SK-N-SH treated with all-trans-retinoic acid at 6 μM for 48 hours (cell line): ENCODE results near the gene RTN4IP1.

Source experiments
- ATAC-seq: fragments of 200-7000 bp; cut with Tn5 transposase; 3 replicates; pipeline ENCODE4 v1.9.1; 2020; ENCODE audit warnings: mild to moderate bottlenecking, moderate library complexity
- ARNTL ChIP-seq: fragments of 450-650 bp; formaldehyde crosslinking; IDR thresholded peaks from 2 replicates; pipeline ENCODE4 v1.5.0; 2020; ENCODE audit warnings: low read depth, mild to moderate bottlenecking, moderate library complexity, borderline replicate concordance
- BACH2 ChIP-seq: fragments of 250-450 bp; sonication (Bioruptor Pico); IDR thresholded peaks from 2 replicates; pipeline ENCODE4 v1.9.0; 2021; ENCODE audit warnings: mild to moderate bottlenecking, borderline replicate concordance
- CSDC2 ChIP-seq: fragments of 250-450 bp; sonication (Bioruptor Pico); IDR thresholded peaks from 2 replicates; pipeline ENCODE4 v1.5.0; 2020; ENCODE audit warnings: mild to moderate bottlenecking, moderate library complexity
- CSRNP3 ChIP-seq: fragments of 250-450 bp; sonication (Bioruptor Pico); IDR thresholded peaks from 2 replicates; pipeline ENCODE4 v1.5.1; 2021; ENCODE audit warnings: mild to moderate bottlenecking, moderate library complexity
- ESRRG ChIP-seq: fragments of 250-450 bp; sonication (Bioruptor Pico); IDR thresholded peaks from 2 replicates; pipeline ENCODE4 v1.6.1; 2021; ENCODE audit warnings: mild to moderate bottlenecking
- GLIS3 ChIP-seq: fragments of 250-450 bp; sonication (Bioruptor Pico); IDR thresholded peaks from 2 replicates; pipeline ENCODE4 v1.5.0; 2020; ENCODE audit warnings: mild to moderate bottlenecking, moderate library complexity
- ISL1 ChIP-seq: fragments of 250-450 bp; sonication (Bioruptor Pico); IDR thresholded peaks from 2 replicates; pipeline ENCODE4 v2.1.2; 2022; ENCODE audit warnings: mild to moderate bottlenecking, moderate library complexity
- OSR1 ChIP-seq: fragments of 250-450 bp; sonication (Bioruptor Pico); IDR thresholded peaks from 2 replicates; pipeline ENCODE4 v1.8.0; 2022; ENCODE audit warnings: moderate library complexity, mild to moderate bottlenecking, inconsistent platforms
- POU6F1 ChIP-seq: fragments of 250-450 bp; sonication (Bioruptor Pico); IDR thresholded peaks from 2 replicates; pipeline ENCODE4 v1.8.0; 2021; ENCODE audit warnings: low read depth, mild to moderate bottlenecking, moderate library complexity, borderline replicate concordance
- PPARA ChIP-seq: fragments of 250-450 bp; sonication (Bioruptor Pico); IDR thresholded peaks from 2 replicates; pipeline ENCODE4 v1.5.0; 2020; ENCODE audit warnings: mild to moderate bottlenecking, borderline replicate concordance
- RARB ChIP-seq: fragments of 250-450 bp; sonication (Bioruptor Pico); IDR thresholded peaks from 2 replicates; pipeline ENCODE4 v1.8.0; 2021; ENCODE audit warnings: mild to moderate bottlenecking, moderate library complexity
- SNAI2 ChIP-seq: fragments of 250-450 bp; sonication (Bioruptor Pico); IDR thresholded peaks from 2 replicates; pipeline ENCODE4 v1.5.0; 2020; ENCODE audit warnings: mild to moderate bottlenecking, moderate library complexity
- TCF4 ChIP-seq: fragments of 250-450 bp; sonication (Bioruptor Pico); IDR thresholded peaks from 2 replicates; pipeline ENCODE4 v1.8.0; 2021; ENCODE audit warnings: mild to moderate bottlenecking, moderate library complexity, borderline replicate concordance
- TOX ChIP-seq: fragments of 250-450 bp; sonication (Bioruptor Pico); IDR thresholded peaks from 2 replicates; pipeline ENCODE4 v1.8.0; 2021; ENCODE audit warnings: mild to moderate bottlenecking, moderate library complexity, borderline replicate concordance
- TSHZ2 ChIP-seq: fragments of 250-450 bp; sonication (Bioruptor Pico); IDR thresholded peaks from 2 replicates; pipeline ENCODE4 v1.5.0; 2020; ENCODE audit warnings: mild to moderate bottlenecking, moderate library complexity
- ZC3H10 ChIP-seq: fragments of 250-450 bp; sonication (Bioruptor Pico); IDR thresholded peaks from 2 replicates; pipeline ENCODE4 v1.5.1; 2021; ENCODE audit warnings: mild to moderate bottlenecking, moderate library complexity
- ZFP3 ChIP-seq: fragments of 250-450 bp; sonication (Bioruptor Pico); IDR thresholded peaks from 2 replicates; pipeline ENCODE4 v1.5.0; 2020; ENCODE audit warnings: mild to moderate bottlenecking, moderate library complexity
- ZFP30 ChIP-seq: fragments of 450-650 bp; formaldehyde crosslinking; IDR thresholded peaks from 2 replicates; pipeline ENCODE4 v1.5.0; 2022; ENCODE audit warnings: mild to moderate bottlenecking, moderate library complexity
- ZNF565 ChIP-seq: fragments of 450-650 bp; formaldehyde crosslinking; conservative IDR thresholded peaks from 2 replicates; pipeline ENCODE4 v1.5.0; 2020; ENCODE audit warnings: low read depth, mild to moderate bottlenecking, moderate library complexity
- ZNF70 ChIP-seq: fragments of 450-650 bp; formaldehyde crosslinking; IDR thresholded peaks from 2 replicates; pipeline ENCODE4 v1.5.0; 2020; ENCODE audit warnings: mild to moderate bottlenecking, moderate library complexity
- ZNF8 ChIP-seq: fragments of 450-650 bp; formaldehyde crosslinking; IDR thresholded peaks from 2 replicates; pipeline ENCODE4 v1.5.0; 2020; ENCODE audit warnings: mild to moderate bottlenecking, moderate library complexity
- TF ChIP-seq, protein P1 (sequence below): fragments of 250-450 bp; sonication (Bioruptor Pico); IDR thresholded peaks from 2 replicates; pipeline ENCODE4 v1.8.0; 2020; ENCODE audit warnings: mild to moderate bottlenecking, moderate library complexity, borderline replicate concordance

The RTN4IP1 gene

DNA sequence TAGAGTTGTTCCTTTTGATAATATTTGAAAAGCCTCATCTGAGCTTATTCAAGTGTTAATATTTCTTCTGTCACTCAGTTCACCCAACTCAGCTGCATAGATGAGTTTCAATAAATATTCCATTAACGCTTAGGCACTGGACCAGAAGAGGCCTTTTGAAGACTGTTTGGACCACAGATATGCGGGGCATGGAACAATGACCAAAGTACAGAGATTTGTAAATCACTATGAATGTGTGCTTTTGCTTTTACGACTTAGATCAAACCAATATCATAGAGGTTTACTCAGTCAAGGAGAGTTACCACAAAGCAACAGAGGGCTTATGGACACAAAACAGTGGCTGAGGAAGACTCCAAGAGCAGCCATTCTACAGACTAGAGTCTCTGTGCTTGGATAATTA is 99.9 kb downstream of the RTN4IP1 start:
- ATAC-seq = no peak
- TF ChIP-seq CSDC2 (CRISPR knock-in tag) (no peak), GLIS3 (CRISPR knock-in tag) (no peak), ZFP30 (CRISPR knock-in tag) (no peak), ZNF70 (CRISPR knock-in tag) (no peak), PPARA (CRISPR knock-in tag) (no peak), TCF4 (CRISPR knock-in tag) (no peak), ARNTL (no peak), SNAI2 (no peak), OSR1 (CRISPR knock-in tag) (no peak), ZNF8 (CRISPR knock-in tag) (no peak), RARB (CRISPR knock-in tag) (no peak), TSHZ2 (CRISPR knock-in tag) (no peak), ZC3H10 (no peak), ISL1 (no peak), ESRRG (CRISPR knock-in tag) (no peak), POU6F1 (CRISPR knock-in tag) (no peak), BACH2 (CRISPR knock-in tag) (no peak), TOX (CRISPR knock-in tag) (no peak)
- TF ChIP-seq, protein P1, sequence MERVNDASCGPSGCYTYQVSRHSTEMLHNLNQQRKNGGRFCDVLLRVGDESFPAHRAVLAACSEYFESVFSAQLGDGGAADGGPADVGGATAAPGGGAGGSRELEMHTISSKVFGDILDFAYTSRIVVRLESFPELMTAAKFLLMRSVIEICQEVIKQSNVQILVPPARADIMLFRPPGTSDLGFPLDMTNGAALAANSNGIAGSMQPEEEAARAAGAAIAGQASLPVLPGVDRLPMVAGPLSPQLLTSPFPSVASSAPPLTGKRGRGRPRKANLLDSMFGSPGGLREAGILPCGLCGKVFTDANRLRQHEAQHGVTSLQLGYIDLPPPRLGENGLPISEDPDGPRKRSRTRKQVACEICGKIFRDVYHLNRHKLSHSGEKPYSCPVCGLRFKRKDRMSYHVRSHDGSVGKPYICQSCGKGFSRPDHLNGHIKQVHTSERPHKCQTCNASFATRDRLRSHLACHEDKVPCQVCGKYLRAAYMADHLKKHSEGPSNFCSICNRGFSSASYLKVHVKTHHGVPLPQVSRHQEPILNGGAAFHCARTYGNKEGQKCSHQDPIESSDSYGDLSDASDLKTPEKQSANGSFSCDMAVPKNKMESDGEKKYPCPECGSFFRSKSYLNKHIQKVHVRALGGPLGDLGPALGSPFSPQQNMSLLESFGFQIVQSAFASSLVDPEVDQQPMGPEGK = no peak

- TF ChIP-seq TSHZ2 (CRISPR knock-in tag) (no peak), PPARA (CRISPR knock-in tag) (no peak), ZC3H10 (no peak), CSRNP3 (no peak), ARNTL (no peak), ZNF565 (no peak), ZFP3 (CRISPR knock-in tag) (no peak), POU6F1 (CRISPR knock-in tag) (no peak), GLIS3 (CRISPR knock-in tag) (no peak), ISL1 (no peak)
- no peak for ATAC-seq
These were observed 100.8 kb downstream of the RTN4IP1 start for GRCh38 chr6:106528521-106528920.
